T-helper 2 cell treated with Interferon-gamma antibody and Interleukin-4, amounts not matched to agents 100 ng/mL and 5 ng/mL, for 36 hours (primary cell): ENCODE data around the gene BZW1. TPM values are rescaled to one million over a fixed set of nuclear protein-coding genes. Genes with fewer than 3 reads are reported as not detected.

ENCODE experiments used
- intact Hi-C: fragments of 100-400 bp; cut with micrococcal nuclease; formaldehyde crosslinking; loops from one replicate; pipeline ENCODE4 v1.15.1; 2023
- total RNA-seq: library from RNA; stranded (reverse); gene quantifications from 2 replicates; pipeline ENCODE4 v1.2.3, GENCODE V29; 2022

The BZW1 gene
- total RNA-seq, 1 donor from 2014 or later = 264 TPM

DNA sequence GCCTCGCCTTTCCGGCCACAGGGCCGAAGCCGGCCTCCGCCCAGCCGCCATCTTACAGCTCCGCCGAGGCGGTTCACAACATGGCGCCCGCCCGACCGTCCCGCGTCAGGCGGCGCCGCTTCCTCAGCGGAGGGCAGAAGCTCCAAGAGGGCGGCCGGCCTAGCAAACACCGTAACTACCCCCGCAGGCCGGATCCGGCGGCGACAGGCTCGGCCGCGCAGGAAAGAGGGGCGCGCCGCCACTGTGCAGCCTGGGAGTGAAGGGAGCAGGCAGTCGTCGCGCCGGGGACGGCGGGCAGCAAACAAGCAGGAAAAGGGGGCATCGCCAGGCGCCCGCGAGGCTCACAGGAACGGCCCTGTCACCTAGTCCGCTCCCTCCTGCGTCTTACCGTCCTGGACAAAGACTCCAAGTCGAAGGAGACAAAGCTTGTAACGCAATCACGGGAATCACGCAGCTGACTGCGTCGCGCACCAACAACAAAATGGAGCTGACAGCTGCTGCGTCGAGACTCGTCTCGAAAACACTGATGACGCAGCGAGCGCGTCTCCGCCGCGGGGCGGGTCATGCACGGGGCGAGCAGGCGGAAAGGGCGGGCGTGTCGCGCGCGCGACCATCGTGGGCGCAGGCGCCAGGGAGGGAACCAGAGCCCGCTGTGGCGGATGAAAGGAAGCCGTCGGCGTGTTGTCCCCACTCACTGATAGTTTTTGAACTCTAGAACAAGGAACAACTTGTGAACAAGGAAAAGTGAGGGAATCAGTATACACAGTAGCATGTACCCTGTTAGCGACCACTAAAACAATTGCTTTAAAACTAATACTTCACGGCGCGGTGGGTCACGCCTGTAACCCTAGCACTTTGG is 52.7 kb downstream of the BZW1 start, which contains the start of gene CLK1:
TSS of gene CLK1 (minus strand) at position 483 of the 859 bp plus-strand sequence. CDS start 2,796 bp downstream, outside the sequence.
- intact Hi-C loops = loop anchor here (1.0 to 10.0 kb wide), 8 partner anchors 25 to 1400 kb away; partner anchors contain the start of genes BZW1, HYCC2, MAIP1 and NIF3L1

DNA sequence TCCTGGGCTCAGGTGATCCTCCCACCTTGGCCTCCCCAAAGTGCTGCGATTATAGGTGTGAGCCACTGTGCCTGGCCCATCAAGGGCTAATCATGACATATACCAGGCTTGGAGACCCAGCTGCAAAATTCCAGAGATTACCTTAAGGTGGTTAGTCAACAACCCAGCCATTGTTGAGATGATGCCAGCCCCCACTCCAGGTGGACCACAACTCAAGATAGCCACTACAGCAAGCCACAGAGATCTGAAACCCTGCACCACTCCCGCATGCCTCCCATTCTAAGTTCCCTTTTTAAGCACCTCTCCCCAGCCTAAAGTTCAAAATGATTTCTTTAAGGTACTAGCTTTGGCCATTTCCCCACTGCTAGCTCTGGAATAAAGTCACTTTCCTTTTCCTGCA is 57.3 kb downstream of the BZW1 start:
- intact Hi-C loops = loop anchor here (10.0 kb wide), 2 partner anchors 914 to 1396 kb away; partner anchors contain the start of genes MAIP1, NOP58 and TYW5

DNA sequence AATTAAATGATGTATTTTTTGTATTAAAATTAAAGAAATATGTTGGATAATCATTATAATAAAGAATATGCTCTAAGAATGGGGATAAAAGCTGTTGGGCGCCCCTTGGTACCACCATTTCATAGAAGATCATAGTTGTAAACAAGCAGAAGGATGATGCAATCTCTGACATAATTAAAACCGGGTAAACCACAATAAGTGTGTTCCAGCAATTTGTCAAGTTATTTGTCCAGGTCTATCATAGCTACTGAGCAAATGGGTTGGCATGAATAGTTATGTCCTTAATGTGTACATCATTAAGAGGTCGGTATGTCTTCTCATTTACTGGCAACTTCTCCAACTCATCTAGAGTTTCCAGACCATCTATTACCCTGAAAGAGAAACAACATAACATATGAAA is 59.4 kb downstream of the BZW1 start:
- intact Hi-C loops = no loop called here

DNA sequence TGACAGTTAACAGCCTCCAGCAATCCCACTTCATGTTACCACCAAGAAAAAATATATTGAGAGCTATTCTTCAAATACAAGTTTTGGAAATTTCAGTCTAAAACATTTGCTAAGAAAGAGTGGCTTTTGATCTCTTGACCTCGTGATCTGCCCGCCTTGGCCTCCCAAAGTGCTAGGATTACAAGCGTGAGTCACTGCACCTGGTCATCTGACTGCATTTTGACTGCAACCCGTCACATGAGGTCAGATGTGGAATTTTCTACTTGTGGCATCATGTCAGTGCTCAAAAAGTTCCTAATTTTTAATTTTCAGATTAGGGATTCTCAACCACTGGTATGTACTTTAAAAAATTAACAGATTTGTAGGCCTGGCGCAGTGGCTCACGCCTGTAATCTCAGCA is 61.9 kb downstream of the BZW1 start:
- intact Hi-C loops = no loop called here

Other genes with a start within 250 kb of the BZW1 start
- gene AOX1, start 225.9 kb upstream of the BZW1 start, total RNA-seq = 0.20 TPM in 1 of 2 replicates, not detected in the other
- 118 and 130 TPM in 2 replicates for gene CLK1, start 52.7 kb downstream of the BZW1 start, total RNA-seq
- 43.7 and 48.6 TPM in 2 replicates for gene PPIL3, start 77.2 kb downstream of the BZW1 start, total RNA-seq
- 27.3 and 28.4 TPM in 2 replicates for gene NIF3L1, start 77.5 kb downstream of the BZW1 start, total RNA-seq
- 53.8 and 57.6 TPM in 2 replicates for gene ORC2, start 151.8 kb downstream of the BZW1 start, total RNA-seq